ENCODE results near the gene GGT5.
"Not testable (repeated sequence)": the region's sequence is repeated elsewhere in the genome, so short reads cannot be mapped to it uniquely, and the experiment has no call there.

Gene GGT5

GRCh38 chr22:24200619-24201212 is 44.2 kb downstream of the GGT5 start:
- no peak for DNase-seq

- no peak for DNase-seq
These were observed 46.2 kb downstream of the GGT5 start for GRCh38 chr22:24198682-24199052.

GRCh38 chr22:24191893-24192292 is 53.0 kb downstream of the GGT5 start:
- DNase-seq, result no peak

GRCh38 chr22:24191381-24191841 is 53.5 kb downstream of the GGT5 start:
- DNase-seq, result no peak

- DNase-seq, result no peak
These were observed 54.2 kb downstream of the GGT5 start for GRCh38 chr22:24190596-24191208.

GRCh38 chr22:24190159-24190540 is 54.7 kb downstream of the GGT5 start:
- DNase-seq, result no peak

GRCh38 chr22:24189249-24190158 is 55.4 kb downstream of the GGT5 start:
- DNase-seq, result peak; percentile 50

GRCh38 chr22:24188705-24189248 is 56.1 kb downstream of the GGT5 start:
- no peak for DNase-seq

- DNase-seq, result no peak
These were observed 56.9 kb downstream of the GGT5 start for GRCh38 chr22:24187731-24188644.

GRCh38 chr22:24186892-24187670 is 57.8 kb downstream of the GGT5 start:
- no peak for DNase-seq

GRCh38 chr22:24186352-24186740 is 58.5 kb downstream of the GGT5 start:
- no peak for DNase-seq

- no peak for DNase-seq
These were observed 59.2 kb downstream of the GGT5 start for GRCh38 chr22:24185501-24186351.

- no peak for DNase-seq
These were observed 59.8 kb downstream of the GGT5 start for GRCh38 chr22:24185001-24185500.

- no peak for DNase-seq
These were observed 60.7 kb downstream of the GGT5 start for GRCh38 chr22:24184057-24184798.

- DNase-seq, result no peak
These were observed 61.4 kb downstream of the GGT5 start for GRCh38 chr22:24183321-24184031.

- DNase-seq, result not testable (repeated sequence)
These were observed 62.0 kb downstream of the GGT5 start for GRCh38 chr22:24182900-24183246.

- peak; percentile 48 for DNase-seq
These were observed 62.6 kb downstream of the GGT5 start for GRCh38 chr22:24181996-24182899.

All from CD4-positive, alpha-beta T cell treated with Interleukin-17A for 4 hours (primary cell).